Activated T-cell treated with anti-CD3 and anti-CD28 coated beads, Interleukin-2, amount 50 U/mL, for 4 hours (primary cell): Measurements from ENCODE around the gene DHRS11. TPM values are rescaled to one million over a fixed set of nuclear protein-coding genes. Genes with fewer than 3 reads are reported as not detected.
"Not testable (repeated sequence)": the region's sequence is repeated elsewhere in the genome, so short reads cannot be mapped to it uniquely, and the experiment has no call there.

Experiments used
- ATAC-seq, 2 donors: fragments of 200-7000 bp; cut with Tn5 transposase; one replicate each; pipeline ENCODE4 v1.10.0; 2021
- DNase-seq: peaks from one replicate; pipeline ENCODE4 v3.0.0-alpha.2; 2020
- H3K27me3 Mint-ChIP-seq: one replicate; pipeline ENCODE4 v1.8.0; 2021; ENCODE audit warnings: low read depth, mixed read lengths
- H3K36me3 Mint-ChIP-seq: one replicate; pipeline ENCODE4 v1.8.0; 2022; ENCODE audit warnings: mixed read lengths; ENCODE audit not compliant: insufficient read depth
- H3K4me1 Mint-ChIP-seq: one replicate; pipeline ENCODE4 v1.8.0; 2021; ENCODE audit warnings: low read depth, mixed read lengths
- H3K4me3 Mint-ChIP-seq: one replicate; pipeline ENCODE4 v1.8.0; 2021; ENCODE audit warnings: mild to moderate bottlenecking, moderate library complexity, mixed read lengths
- H3K9me3 Mint-ChIP-seq: one replicate; pipeline ENCODE4 v1.8.0; 2021; ENCODE audit warnings: mixed read lengths
- total RNA-seq, 3 donors: library from RNA; stranded (reverse); gene quantifications; one replicate each; pipeline ENCODE4 v1.2.1, GENCODE V29; 2021

Gene DHRS11
- total RNA-seq, 3 donors from 2014 or later, result 11.6 to 13.0 (median 12.0) TPM

DNA sequence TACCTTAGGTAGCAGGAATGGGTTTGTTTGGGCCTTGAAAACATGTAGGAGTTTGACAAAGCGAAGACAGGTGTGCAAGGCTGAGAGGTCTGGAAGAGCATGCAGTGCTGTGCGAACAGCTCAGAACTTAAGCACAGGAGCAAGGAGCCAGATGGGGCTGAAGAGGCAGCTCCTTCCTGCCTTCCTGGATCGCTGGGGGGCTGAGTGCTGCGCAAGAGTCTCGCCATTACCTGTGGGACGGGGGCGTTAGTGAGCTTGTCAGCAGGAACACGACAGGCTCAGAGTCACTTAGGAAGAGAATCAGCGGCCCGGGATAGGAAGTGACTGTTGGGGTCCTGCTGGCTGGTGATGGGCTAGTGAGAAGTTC is 9.2 kb downstream of the DHRS11 start:
- no peaks in the 10 kb centered on the region for H3K9me3 Mint-ChIP-seq
- peak; percentile 7 to 12 for ATAC-seq
- H3K4me1 Mint-ChIP-seq, result peaks cover 33% of the 10 kb centered on the region
- DNase-seq, result peak; percentile 21
- no peaks in the 10 kb centered on the region for H3K27me3 Mint-ChIP-seq
- peaks cover 6% of the 10 kb centered on the region for H3K36me3 Mint-ChIP-seq
- H3K4me3 Mint-ChIP-seq, result peak overlapping the region; percentile 90

DNA sequence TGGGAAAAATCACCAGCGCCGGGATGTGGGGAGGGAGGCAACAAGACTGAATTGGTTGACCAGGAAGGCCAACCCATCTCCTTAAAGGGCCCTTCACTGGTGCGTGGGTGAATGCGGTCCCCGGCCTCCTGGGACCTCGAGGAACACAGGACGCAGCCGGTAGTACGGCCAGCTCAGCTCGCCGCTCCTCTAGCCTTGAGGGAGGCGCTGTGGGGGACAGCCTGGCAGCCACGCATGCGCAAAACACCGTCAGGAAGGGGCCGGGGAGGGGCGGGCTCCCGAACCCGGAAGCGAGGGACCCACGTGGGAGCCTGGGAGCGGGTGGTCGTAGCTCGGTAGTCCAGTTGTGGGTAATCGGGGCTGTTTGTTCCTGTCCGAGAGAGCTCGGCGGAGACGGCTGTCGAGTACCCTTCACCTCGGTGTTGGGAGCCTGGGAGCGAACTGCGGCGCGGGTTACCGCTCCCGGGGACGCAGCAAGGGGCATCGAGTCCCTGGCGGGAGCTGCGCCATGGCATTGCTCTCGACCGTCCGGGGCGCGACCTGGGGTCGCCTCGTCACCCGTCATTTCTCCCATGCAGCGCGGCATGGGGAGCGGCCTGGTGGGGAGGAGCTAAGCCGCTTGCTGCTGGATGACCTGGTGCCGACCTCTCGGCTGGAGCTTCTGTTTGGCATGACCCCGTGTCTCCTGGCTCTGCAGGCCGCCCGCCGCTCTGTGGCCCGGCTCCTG is 9.8 kb downstream of the DHRS11 start, which contains the start of gene MRM1:
Gene MRM1 (plus strand): TSS at position 281 of the 727 bp plus-strand sequence. CDS start 228 bp downstream, at position 509.
- H3K36me3 Mint-ChIP-seq, result peaks cover 6% of the 10 kb centered on the region
- no peaks in the 10 kb centered on the region for H3K27me3 Mint-ChIP-seq
- peak; percentile 90 to 91 for ATAC-seq

DNA sequence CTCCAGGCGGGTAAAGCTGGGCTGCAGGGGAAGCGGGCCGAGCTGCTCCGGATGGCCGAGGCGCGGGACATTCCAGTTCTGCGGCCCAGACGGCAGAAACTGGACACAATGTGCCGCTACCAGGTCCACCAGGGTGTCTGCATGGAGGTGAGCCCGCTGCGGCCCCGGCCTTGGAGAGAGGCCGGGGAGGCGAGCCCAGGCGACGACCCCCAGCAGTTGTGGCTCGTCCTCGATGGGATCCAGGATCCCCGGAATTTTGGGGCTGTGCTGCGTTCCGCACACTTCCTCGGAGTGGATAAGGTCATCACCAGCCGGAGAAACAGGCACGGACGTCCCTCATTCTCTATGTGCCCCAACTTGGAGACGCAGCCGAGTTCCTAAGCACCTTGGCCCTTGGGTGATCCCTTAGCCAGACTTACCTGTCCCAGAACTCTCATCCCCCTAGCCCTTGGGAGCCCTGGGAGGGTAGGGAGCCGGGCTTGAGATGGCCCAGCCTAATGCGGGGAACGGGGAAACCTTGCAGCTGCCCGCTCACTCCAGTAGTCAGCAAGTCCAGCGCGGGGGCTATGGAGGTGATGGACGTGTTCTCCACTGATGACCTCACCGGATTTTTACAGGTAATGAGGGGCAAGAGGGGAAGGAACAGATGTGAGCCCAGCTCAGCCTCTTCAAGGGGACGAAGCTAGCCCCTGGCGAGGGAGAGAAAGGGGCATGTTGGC is 10.5 kb downstream of the DHRS11 start:
- ATAC-seq (peak; percentile 4 to 19), DNase-seq (no peak)
- H3K27me3 Mint-ChIP-seq, result no peaks in the 10 kb centered on the region
- peak overlapping the region; percentile 90 for H3K4me3 Mint-ChIP-seq
- no peaks in the 10 kb centered on the region for H3K9me3 Mint-ChIP-seq
- peaks cover 6% of the 10 kb centered on the region for H3K36me3 Mint-ChIP-seq
- peaks cover 37% of the 10 kb centered on the region for H3K4me1 Mint-ChIP-seq

More for the DNA sequence above, 9.8 kb downstream of the DHRS11 start, which contains the start of gene MRM1:
- H3K9me3 Mint-ChIP-seq, result no peaks in the 10 kb centered on the region
- H3K4me1 Mint-ChIP-seq, result peaks cover 37% of the 10 kb centered on the region
- peak within 1 kb of the TSS; percentile 90 for H3K4me3 Mint-ChIP-seq
- peak; percentile 92 for DNase-seq

DNA sequence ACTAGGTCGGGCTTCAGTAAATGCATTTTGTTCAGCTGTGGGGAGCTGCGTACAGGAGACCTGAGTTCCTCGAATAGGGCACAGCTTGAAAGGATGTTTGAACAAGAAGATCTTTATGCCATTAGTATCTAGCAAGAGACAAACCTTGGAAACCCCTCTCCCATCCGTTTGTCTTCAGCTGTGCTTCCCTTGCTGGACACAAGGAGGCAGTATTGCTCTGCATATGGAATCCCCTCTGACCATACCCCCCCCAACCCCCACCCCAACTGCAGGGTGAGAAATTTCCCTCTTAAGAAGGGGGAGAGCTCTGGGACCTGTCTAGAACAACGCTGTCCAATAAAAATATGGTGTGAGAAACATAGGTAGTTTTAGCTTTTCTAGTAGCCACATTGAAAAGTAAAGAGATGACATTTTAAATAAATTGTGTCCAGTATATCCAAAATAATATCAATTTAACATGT is 11.3 kb downstream of the DHRS11 start:
- DNase-seq (peak; percentile 63), ATAC-seq (peak; percentile 23 to 31)
- peak overlapping the region; percentile 90 for H3K4me3 Mint-ChIP-seq
- H3K27me3 Mint-ChIP-seq, result no peaks in the 10 kb centered on the region
- H3K4me1 Mint-ChIP-seq, result peaks cover 39% of the 10 kb centered on the region
- no peaks in the 10 kb centered on the region for H3K9me3 Mint-ChIP-seq
- peaks cover 8% of the 10 kb centered on the region for H3K36me3 Mint-ChIP-seq

DNA sequence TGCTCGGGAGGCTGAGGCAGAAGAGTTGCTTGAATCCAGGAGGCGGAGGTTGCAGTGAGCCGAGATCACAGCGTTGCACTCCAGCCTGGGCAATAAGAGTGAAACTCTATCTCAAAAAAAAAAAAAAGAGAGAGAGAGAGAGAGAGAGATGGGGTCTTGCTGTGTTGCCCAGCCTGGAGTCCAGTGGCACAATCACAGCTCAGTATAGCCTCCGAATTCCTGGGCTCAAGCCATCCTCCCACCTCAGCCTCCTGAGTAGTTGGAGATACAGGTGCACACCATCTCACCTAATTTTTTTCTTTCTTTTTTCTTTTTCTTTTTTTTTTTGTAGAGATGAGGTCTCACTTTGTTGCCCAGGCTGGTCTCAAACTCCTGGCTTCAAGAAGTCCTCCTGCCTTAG is 13.3 kb downstream of the DHRS11 start:
- H3K36me3 Mint-ChIP-seq, result peaks cover 13% of the 10 kb centered on the region
- not testable (repeated sequence) for H3K4me3 Mint-ChIP-seq, ATAC-seq, H3K27me3 Mint-ChIP-seq, H3K9me3 Mint-ChIP-seq, DNase-seq
- peaks cover 40% of the 10 kb centered on the region for H3K4me1 Mint-ChIP-seq

DNA sequence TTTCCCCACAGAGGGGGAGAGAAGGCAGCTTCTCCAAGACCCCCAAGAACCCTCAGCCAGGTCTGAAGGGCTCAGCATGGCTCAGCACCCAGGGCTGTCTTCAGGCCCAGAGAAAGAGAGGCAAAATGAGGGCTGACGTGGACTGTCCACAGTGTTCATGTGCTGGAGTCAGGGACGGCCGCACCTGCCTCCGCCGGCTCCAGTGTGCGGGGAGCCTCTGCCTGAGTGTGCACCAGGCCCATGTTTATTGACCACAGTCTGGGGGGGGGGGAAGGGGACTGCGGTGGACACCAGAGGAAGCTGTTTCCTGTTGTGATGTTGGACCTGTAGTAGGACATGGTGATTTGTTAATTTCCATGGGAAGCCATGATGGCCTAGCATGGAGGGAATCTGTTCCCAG is 16.6 kb downstream of the DHRS11 start:
- no peak for ATAC-seq
- Mint-ChIP-seq H3K36me3 (peaks cover 16% of the 10 kb centered on the region), H3K27me3 (no peaks in the 10 kb centered on the region)

DNA sequence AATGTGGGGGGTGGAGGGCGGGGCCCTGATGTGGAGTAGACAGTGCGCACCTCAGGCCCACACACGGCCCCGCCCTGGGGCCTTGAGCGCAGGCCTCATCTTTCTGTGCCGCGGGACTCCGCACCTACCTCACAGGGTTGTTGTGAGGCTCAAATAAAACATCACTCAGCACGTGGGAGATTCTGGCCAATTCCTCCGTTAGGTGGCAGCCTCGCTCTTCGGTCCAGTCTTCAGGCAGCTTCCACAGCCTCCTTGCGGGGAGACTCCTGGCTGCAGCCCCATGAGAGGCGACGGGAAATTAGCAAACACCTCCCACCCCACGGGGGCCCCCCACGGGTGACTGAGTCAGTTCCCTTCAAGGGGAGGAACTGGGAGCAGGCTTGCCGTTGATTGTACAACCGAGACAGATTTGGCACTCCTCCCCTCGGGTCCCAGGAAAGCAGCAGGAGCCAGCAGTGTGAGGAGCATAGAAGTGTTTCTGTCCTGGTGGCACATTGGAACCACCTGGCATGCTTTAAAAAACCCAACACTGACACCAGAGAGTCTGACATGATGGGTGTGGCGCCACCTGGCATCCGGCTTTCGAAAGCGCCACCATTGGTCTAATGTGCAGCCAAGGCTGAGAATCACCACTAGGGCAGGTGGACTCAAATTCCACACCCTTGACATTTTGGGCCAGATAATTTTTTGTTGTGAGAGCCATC is 17.3 kb downstream of the DHRS11 start:
- Mint-ChIP-seq H3K27me3 (no peaks in the 10 kb centered on the region), H3K9me3 (no peaks in the 10 kb centered on the region), H3K4me3 (no peak overlapping the region), H3K4me1 (peaks cover 23% of the 10 kb centered on the region), H3K36me3 (peaks cover 16% of the 10 kb centered on the region)
- DNase-seq (no peak), ATAC-seq (peak; percentile 10 to 38)

More for the DNA sequence above, 16.6 kb downstream of the DHRS11 start:
- Mint-ChIP-seq H3K4me1 (peaks cover 26% of the 10 kb centered on the region), H3K9me3 (no peaks in the 10 kb centered on the region), H3K4me3 (no peak overlapping the region)
- no peak for DNase-seq

DNA sequence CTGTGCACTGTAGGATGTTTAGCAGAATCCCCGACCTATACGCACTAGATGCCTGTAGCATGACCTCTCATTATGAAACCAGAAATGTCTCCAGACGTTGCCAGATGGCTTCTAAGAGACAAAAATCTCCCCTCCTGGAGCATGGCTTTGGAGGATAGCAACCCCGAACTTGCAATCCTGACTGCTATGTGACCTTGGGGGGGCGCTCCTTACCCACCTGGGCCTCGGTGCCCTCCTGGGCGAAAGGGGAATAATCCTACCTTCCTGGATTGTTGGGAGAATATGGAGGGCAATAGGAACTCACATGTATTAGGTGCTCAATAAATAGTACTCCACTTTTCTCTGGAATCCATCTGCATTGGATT is 17.8 kb downstream of the DHRS11 start:
- Mint-ChIP-seq H3K4me3 (no peak overlapping the region), H3K27me3 (no peaks in the 10 kb centered on the region), H3K9me3 (no peaks in the 10 kb centered on the region), H3K4me1 (peaks cover 18% of the 10 kb centered on the region), H3K36me3 (peaks cover 11% of the 10 kb centered on the region)
- no peak for ATAC-seq
- no peak for DNase-seq

DNA sequence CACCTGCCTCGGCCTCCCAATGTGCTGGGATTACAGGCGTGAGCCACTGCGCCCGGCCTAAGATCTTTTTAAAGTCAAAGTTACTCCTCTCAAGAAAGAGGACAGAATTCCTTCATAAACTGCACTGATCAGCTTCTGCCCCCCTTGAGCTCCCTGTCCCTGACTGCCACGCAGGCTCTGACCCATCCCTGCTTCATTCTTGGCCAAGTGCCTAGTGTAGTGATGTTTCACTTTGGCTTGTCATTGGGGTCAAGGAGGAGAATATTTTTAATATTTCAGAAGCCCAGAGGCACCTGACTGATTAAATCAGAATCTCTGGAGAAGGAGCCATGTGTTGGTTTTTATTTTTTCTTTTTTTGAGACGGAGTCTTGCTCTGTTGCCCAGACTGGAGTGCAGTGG is 18.8 kb downstream of the DHRS11 start:
- DNase-seq (no peak), ATAC-seq (no peak)
- Mint-ChIP-seq H3K36me3 (peaks cover 9% of the 10 kb centered on the region), H3K9me3 (no peaks in the 10 kb centered on the region), H3K4me1 (peaks cover 12% of the 10 kb centered on the region), H3K27me3 (no peaks in the 10 kb centered on the region), H3K4me3 (no peak overlapping the region)

DNA sequence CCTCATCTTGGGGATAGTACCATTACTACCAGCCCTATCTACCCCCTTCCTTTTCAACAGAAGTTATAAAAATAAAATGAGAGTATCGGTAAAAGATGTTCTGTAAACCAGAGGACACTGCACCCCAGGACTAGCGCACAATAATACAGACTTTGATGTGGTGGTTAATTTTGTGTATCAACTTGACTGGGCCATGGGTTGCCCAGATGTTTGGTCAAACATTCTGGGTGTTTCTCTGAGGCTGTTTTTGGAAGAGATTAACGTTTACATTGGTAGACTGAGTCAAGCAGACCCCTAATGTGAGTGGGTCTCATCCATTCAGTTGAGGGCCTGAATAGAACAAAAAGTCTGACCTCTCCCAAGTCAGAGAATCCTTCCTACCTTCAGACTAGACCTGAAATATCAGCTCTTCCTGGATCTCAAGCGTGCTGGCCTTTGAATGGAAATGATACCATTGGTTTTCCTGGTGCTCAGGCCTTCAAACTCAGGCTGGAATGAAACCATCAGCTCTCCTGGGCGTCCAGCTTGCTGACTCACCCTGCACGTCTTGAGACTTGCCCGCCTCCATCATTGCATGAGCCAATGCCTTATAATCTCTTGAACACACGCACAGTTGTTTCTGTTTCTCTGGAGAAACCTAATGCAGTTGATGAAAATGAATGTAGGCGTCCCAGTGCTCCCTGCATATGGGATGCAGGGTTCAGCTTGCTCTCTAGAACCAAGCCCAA is 19.8 kb downstream of the DHRS11 start:
- Mint-ChIP-seq H3K27me3 (no peaks in the 10 kb centered on the region), H3K4me3 (no peak overlapping the region), H3K4me1 (peaks cover 4% of the 10 kb centered on the region), H3K36me3 (peaks cover 9% of the 10 kb centered on the region), H3K9me3 (no peaks in the 10 kb centered on the region)
- ATAC-seq (no peak), DNase-seq (no peak)

DNA sequence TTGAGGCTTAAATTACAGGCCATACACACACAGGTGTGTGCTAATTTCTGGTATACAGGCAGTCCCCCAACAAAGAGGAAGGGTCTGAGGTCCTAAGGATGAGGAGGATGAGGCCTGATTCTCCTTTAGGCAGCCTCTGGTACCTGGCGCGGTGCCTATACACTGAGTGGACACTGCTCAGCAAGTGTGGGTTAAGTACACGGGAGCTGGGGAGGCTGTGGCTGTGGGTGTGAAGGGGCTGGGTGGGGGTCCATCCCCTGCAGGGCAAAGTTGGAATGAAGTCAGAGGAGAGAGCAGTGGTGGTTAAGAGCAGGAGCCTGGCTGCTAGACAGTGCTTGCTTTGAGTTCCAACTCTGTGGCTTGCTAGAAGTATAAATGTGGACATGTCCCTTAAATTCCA is 20.6 kb downstream of the DHRS11 start:
- H3K4me1 Mint-ChIP-seq, result peaks cover 4% of the 10 kb centered on the region
- no peaks in the 10 kb centered on the region for H3K9me3 Mint-ChIP-seq
- ATAC-seq, result no peak
- DNase-seq, result no peak
- H3K4me3 Mint-ChIP-seq, result no peak overlapping the region
- peaks cover 9% of the 10 kb centered on the region for H3K36me3 Mint-ChIP-seq
- no peaks in the 10 kb centered on the region for H3K27me3 Mint-ChIP-seq

DNA sequence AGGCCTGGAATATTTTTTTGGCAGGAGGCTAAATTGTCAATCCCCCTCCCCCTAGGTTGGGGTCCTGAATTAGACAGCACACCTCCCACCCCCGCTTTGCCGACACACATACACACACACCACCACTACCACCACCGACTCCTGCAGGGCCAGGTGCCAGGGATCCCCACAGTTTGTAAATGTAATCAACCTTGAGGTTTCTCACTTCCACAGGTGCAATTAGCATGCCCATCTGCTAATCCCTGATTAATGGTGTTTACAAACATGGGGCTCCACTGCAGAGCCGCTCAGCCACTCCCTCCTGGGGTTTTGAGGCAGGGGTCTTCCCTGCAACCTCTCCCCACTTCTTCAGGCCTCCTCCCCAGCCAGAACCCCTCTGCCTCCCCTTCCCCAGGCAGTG is 21.5 kb downstream of the DHRS11 start:
- no peaks in the 10 kb centered on the region for H3K4me1 Mint-ChIP-seq
- H3K9me3 Mint-ChIP-seq, result no peaks in the 10 kb centered on the region
- peaks cover 3% of the 10 kb centered on the region for H3K27me3 Mint-ChIP-seq
- DNase-seq (no peak), ATAC-seq (no peak)
- H3K36me3 Mint-ChIP-seq, result peaks cover 5% of the 10 kb centered on the region
- no peak overlapping the region for H3K4me3 Mint-ChIP-seq

DNA sequence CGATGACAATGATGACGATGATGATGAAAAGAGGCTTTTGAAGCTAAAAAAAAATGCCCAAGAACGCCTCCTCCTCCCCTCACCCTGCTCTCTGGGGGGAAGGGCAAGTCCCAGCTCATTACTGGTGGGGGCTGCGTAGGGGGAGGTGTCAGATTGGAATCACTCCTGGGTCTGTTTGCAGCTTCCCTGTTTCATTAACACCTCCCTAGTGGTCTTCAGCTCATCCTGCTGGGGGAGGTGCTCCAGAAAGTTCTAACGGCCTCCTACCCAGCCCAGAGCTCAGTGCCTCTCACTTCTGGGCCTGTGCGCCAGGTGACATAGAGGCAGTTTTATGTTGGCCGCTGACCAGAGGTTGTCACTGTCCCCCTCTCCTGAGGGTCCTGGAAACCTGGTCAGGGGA is 22.4 kb downstream of the DHRS11 start:
- Mint-ChIP-seq H3K4me3 (no peak overlapping the region), H3K4me1 (no peaks in the 10 kb centered on the region), H3K36me3 (peaks cover 3% of the 10 kb centered on the region), H3K27me3 (peaks cover 3% of the 10 kb centered on the region), H3K9me3 (no peaks in the 10 kb centered on the region)
- no peak for ATAC-seq
- no peak for DNase-seq

DNA sequence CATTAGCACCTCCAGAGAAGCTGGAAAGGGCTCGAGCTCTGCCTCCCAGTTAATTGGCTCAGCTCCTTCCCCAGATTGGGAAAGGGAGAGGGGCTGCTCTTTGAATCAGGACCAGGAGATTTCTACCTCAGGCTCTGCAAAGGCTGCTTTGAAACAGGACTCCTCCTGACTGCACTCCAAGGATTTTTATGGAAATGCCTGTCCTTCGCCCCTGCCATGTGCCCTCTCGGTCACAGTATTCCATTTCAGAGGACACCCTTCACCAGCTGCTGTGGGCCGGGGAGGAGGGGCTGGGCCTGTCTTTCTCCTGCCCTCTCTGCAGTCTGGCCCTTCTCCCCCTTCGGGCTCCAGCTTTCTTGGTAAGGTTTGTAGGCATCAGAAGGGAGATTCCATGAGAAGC is 23.3 kb downstream of the DHRS11 start:
- no peak overlapping the region for H3K4me3 Mint-ChIP-seq
- ATAC-seq (no peak), DNase-seq (no peak)
- peaks cover 3% of the 10 kb centered on the region for H3K27me3 Mint-ChIP-seq
- peaks cover 3% of the 10 kb centered on the region for H3K36me3 Mint-ChIP-seq
- H3K4me1 Mint-ChIP-seq, result no peaks in the 10 kb centered on the region
- no peaks in the 10 kb centered on the region for H3K9me3 Mint-ChIP-seq
